ENCODE measurements around the gene PLCH2. TPM values are rescaled to one million over a fixed set of nuclear protein-coding genes. Genes with fewer than 3 reads are reported as not detected.

The PLCH2 gene
- polyA plus RNA-seq, 1 of the 3 experiments (the other 2 are of a cell fraction), result 0.08 TPM

DNA sequence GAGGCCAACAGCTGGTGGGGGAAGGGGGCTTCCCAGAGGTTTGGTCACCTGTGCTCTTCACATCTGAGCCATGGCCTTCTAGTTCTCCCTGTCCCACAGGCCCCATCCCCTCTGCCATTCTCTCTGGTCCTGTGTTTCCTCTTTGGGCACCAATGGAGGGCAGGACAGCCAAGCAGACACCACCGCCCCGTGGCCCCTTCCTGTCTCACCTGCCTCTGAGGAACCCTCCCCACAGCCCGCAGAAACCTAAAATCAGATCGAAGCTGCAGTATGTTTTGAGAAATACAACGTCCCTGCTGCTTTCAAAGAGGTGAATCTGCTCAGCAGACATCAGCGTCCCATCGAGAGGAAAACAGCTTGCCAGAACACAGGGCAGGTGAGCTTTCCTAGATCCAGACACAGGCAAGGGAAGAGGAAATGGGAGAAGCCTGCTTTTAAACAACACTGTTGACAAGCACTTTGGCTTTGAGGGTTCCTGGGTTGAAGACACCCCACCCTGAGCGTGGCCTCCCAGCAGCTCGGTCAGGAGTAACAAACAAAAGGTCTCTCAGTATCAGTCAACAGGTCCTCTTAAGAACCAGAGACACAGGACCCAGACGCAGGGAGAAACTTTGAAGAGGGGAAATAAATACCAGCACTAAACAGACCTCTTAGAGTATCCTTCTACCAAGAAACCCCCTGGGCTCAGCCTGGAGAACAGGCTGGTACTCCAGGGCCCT, 48.0 kb downstream of the PLCH2 start:
- peak overlapping the region; percentile 83; the same call in 1 of the 2 replicates for H3K4me2 ChIP-seq
- no peak overlapping the region for H2AFZ ChIP-seq (ENCODE audit: low read depth)
- H3K27me3 ChIP-seq (ENCODE audit: insufficient read depth), result no peaks in the 10 kb centered on the region
- CTCF ChIA-PET, result interaction anchor here (0.5 to 5.2 kb wide), 6 partner anchors 16 to 349 kb away, joined by 3 to 25 read pairs (median 3); no protein-coding TSS in a partner anchor
- H3K4me1 ChIP-seq (ENCODE audit: control insufficient read depth in 1 of 2, insufficient read depth in 2 of 2, low read depth in 1 of 2, low read length in 1 of 2), result peaks cover 0 to 36% of the 10 kb centered on the region in 2 experiments; a peak in 3 of 4 replicates
- no peak overlapping the region for H3K9ac ChIP-seq
- TF ChIP-seq FOXM1 (IDR thresholded peaks at IDR 0.05; ENCODE audit: low read depth) (no peak), TEAD4 (IDR thresholded peaks at IDR 0.05; ENCODE audit: borderline replicate concordance, insufficient read depth) (no peak), NRF1 (IDR thresholded peaks at IDR 0.05; ENCODE audit: low read depth, low read length) (no peak), USF1 (IDR thresholded peaks at IDR 0.05; ENCODE audit: borderline replicate concordance, low read depth) (no peak), ZBTB33 (IDR thresholded peaks at IDR 0.05; ENCODE audit: borderline replicate concordance, low read depth) (no peak)
- TF ChIP-seq, protein P1, sequence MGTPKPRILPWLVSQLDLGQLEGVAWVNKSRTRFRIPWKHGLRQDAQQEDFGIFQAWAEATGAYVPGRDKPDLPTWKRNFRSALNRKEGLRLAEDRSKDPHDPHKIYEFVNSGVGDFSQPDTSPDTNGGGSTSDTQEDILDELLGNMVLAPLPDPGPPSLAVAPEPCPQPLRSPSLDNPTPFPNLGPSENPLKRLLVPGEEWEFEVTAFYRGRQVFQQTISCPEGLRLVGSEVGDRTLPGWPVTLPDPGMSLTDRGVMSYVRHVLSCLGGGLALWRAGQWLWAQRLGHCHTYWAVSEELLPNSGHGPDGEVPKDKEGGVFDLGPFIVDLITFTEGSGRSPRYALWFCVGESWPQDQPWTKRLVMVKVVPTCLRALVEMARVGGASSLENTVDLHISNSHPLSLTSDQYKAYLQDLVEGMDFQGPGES (IDR thresholded peaks at IDR 0.05; ENCODE audit: low read depth, low read length), result no peak
- peaks cover 38% of the 10 kb centered on the region for H4K20me1 ChIP-seq (ENCODE audit: insufficient read depth)
- H3K79me2 ChIP-seq (ENCODE audit: insufficient read depth), result peaks cover 40% of the 10 kb centered on the region
- H3F3A ChIP-seq (replicated peaks; ENCODE audit: insufficient read depth), result no peaks in the 10 kb centered on the region
- POLR2A ChIA-PET, result no interaction called here
- no peak overlapping the region for H3K4me3 ChIP-seq (ENCODE audit: low read depth in 2 of 2, low read length in 1 of 2)
- peaks cover 5 to 30% of the 10 kb centered on the region in 2 experiments for H3K36me3 ChIP-seq (replicated peaks in 1 of 2; ENCODE audit: control insufficient read depth in 1 of 2, insufficient read depth in 2 of 2, low read length in 1 of 2)
- no peaks in the 10 kb centered on the region for H3K9me2 ChIP-seq
- no peaks in the 10 kb centered on the region for H3K9me3 ChIP-seq
- WGBS (ENCODE audit: low lambda C conversion rate), result 81% methylated on average over 10 of the region's 10 CpGs
- no peak overlapping the region for H3K27ac ChIP-seq (ENCODE audit: low read depth in 2 of 2, low read length in 1 of 2)
- DNase-seq, result no peak

GRCh38 chr1:2525572-2525919, 49.5 kb downstream of the PLCH2 start:
- TF ChIP-seq, protein P1 (IDR thresholded peaks at IDR 0.05; ENCODE audit: low read depth, low read length), result no peak
- TF ChIP-seq MXI1 (IDR thresholded peaks at IDR 0.05; ENCODE audit: low read depth, low read length) (0 out of 2 replicates have a peak, but pooled peaks have one; percentile 26), RAD21 (IDR thresholded peaks at IDR 0.05; ENCODE audit: low read length) (peak; percentile 25)
- CTCF ChIA-PET, result interaction anchor here (1.3 to 5.2 kb wide), 4 partner anchors 22 to 351 kb away, joined by 3 to 25 read pairs (median 8); no protein-coding TSS in a partner anchor
- Histone ChIP-seq H3K9me3 (no peaks in the 10 kb centered on the region), H3K36me3 (replicated peaks in 1 of 2; ENCODE audit: control insufficient read depth in 1 of 2, insufficient read depth in 2 of 2, low read length in 1 of 2) (peaks cover 5 to 18% of the 10 kb centered on the region in 2 experiments), H3K9ac (peak overlapping the region; percentile 76), H3K9me2 (no peaks in the 10 kb centered on the region), H3F3A (replicated peaks; ENCODE audit: insufficient read depth) (no peaks in the 10 kb centered on the region), H3K27me3 (ENCODE audit: insufficient read depth) (peaks cover under 1% of the 10 kb centered on the region; the same call in 1 of the 2 replicates), H3K4me2 (peak overlapping the region; percentile 83), H3K79me2 (ENCODE audit: insufficient read depth) (peaks cover 40% of the 10 kb centered on the region), H3K27ac (ENCODE audit: low read depth in 2 of 2, low read length in 1 of 2) (peak overlapping the region; percentile 24 to 64; a peak in 2 of 4 replicates), H3K4me3 (ENCODE audit: low read depth in 2 of 2, low read length in 1 of 2) (peak overlapping the region; percentile 70 to 93), H2AFZ (ENCODE audit: low read depth) (no peak overlapping the region), H4K20me1 (ENCODE audit: insufficient read depth) (peaks cover 38% of the 10 kb centered on the region), H3K4me1 (ENCODE audit: control insufficient read depth in 1 of 2, insufficient read depth in 2 of 2, low read depth in 1 of 2, low read length in 1 of 2) (peaks cover 0 to 40% of the 10 kb centered on the region in 2 experiments; a peak in 3 of 4 replicates)
- 1% methylated on average over 9 of the region's 20 CpGs for WGBS (ENCODE audit: low lambda C conversion rate)
- peak; percentile 62 for DNase-seq
- POLR2A ChIA-PET, result interaction anchor here (0.6 to 3.4 kb wide), 6 partner anchors 18 to 51 kb away, joined by 3 to 19 read pairs (median 6); no protein-coding TSS in a partner anchor
